Brain microvascular endothelial cell (primary cell): Measurements from ENCODE around the gene TPM4.

Experiments
- DNase-seq: peaks from one replicate; pipeline ENCODE4 v3.0.0-alpha.2; 2020
- H3K27ac ChIP-seq: fragments of 250-450 bp; sonication (Bioruptor Pico); 2 replicates; pipeline ENCODE4 v1.5.1; 2020; ENCODE audit warnings: mild to moderate bottlenecking, moderate library complexity
- H3K27me3 ChIP-seq: fragments of 250-450 bp; sonication (Bioruptor Pico); replicated peaks from 2 replicates; pipeline ENCODE4 v1.5.1; 2020; ENCODE audit warnings: mild to moderate bottlenecking
- H3K36me3 ChIP-seq: fragments of 250-450 bp; sonication (Bioruptor Pico); replicated peaks from 2 replicates; pipeline ENCODE4 v1.5.1; 2020; ENCODE audit warnings: mild to moderate bottlenecking
- H3K4me3 ChIP-seq: 2 replicates; pipeline ENCODE4 v1.5.1; 2011; ENCODE audit warnings: low read depth, mild to moderate bottlenecking, control low read depth, low read length, moderate library complexity
- CTCF ChIP-seq: IDR thresholded peaks from 2 replicates; pipeline ENCODE4 v1.5.1; 2011; ENCODE audit warnings: low read depth, mild to moderate bottlenecking, moderate library complexity, low read length, control low read depth, inconsistent platforms; ENCODE audit errors: missing control alignments
- in situ Hi-C: cut with HindIII; loops from 2 replicates; pipeline ENCODE4 v1.10.0; 2017; ENCODE audit warnings: low sequenced_read_pairs, low pct_ligation_motif_present

Gene TPM4

GRCh38 chr19:16032509-16033135 lies 43.7 kb upstream of the TPM4 start:
- in situ Hi-C loops = no loop called here
- no peak for DNase-seq

GRCh38 chr19:16033136-16033530 lies 43.2 kb upstream of the TPM4 start:
- no peak overlapping the region for H3K4me3 ChIP-seq
- no peaks in the 10 kb centered on the region for H3K27me3 ChIP-seq
- DNase-seq = no peak
- H3K27ac ChIP-seq = no peak overlapping the region
- no peaks in the 10 kb centered on the region for H3K36me3 ChIP-seq
- no peak for TF ChIP-seq CTCF
- in situ Hi-C loops = no loop called here

More at GRCh38 chr19:16032509-16033135, 43.7 kb upstream of the TPM4 start:
- Histone ChIP-seq H3K27me3 (no peaks in the 10 kb centered on the region), H3K4me3 (no peak overlapping the region), H3K36me3 (no peaks in the 10 kb centered on the region), H3K27ac (no peak overlapping the region)
- no peak for TF ChIP-seq CTCF

DNA sequence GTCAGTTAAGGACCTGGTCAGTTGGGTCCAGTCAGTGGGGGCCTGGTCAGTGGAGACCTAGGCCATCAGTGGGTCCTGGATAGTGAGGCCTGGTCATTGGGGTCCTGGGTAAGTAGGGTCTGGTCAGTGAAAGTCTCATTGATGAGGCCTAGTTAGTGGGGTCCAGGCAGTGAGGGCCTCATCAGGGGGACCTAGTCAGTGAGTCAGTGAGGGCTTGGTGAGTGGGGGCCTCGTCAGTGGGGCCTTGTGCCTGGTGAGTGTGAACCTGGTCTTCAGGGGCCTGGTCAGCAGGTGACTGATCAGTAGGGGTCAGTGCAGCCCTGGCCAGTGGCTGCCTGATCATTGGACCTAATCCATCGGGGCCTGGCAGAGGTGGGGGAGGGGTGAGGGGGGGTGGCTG lies 42.6 kb upstream of the TPM4 start:
- Histone ChIP-seq H3K36me3 (no peaks in the 10 kb centered on the region), H3K4me3 (no peak overlapping the region), H3K27me3 (no peaks in the 10 kb centered on the region), H3K27ac (no peak overlapping the region)
- no peak for TF ChIP-seq CTCF
- in situ Hi-C loops = no loop called here
- DNase-seq = no peak

GRCh38 chr19:16034180-16034579 lies 42.1 kb upstream of the TPM4 start:
- in situ Hi-C loops = no loop called here
- no peaks in the 10 kb centered on the region for H3K27me3 ChIP-seq

GRCh38 chr19:16034958-16035560 lies 41.2 kb upstream of the TPM4 start:
- no peaks in the 10 kb centered on the region for H3K36me3 ChIP-seq
- no peak for TF ChIP-seq CTCF
- no peaks in the 10 kb centered on the region for H3K27me3 ChIP-seq
- H3K4me3 ChIP-seq = no peak overlapping the region
- in situ Hi-C loops = no loop called here
- DNase-seq = no peak
- no peak overlapping the region for H3K27ac ChIP-seq

More at GRCh38 chr19:16034180-16034579, 42.1 kb upstream of the TPM4 start:
- no peak for TF ChIP-seq CTCF
- no peak overlapping the region for H3K4me3 ChIP-seq
- no peaks in the 10 kb centered on the region for H3K36me3 ChIP-seq
- H3K27ac ChIP-seq = no peak overlapping the region
- no peak for DNase-seq
